AG08395 (cell line): ENCODE results near the gene WAC.

Experiments used
- DNase-seq: peaks from one replicate; pipeline ENCODE4 v3.0.0; 2012; ENCODE audit warnings: mixed read lengths, low spot score

WAC gene

GRCh38 chr10:28533571-28534304 is 820 bp downstream of the WAC start:
- DNase-seq: peak; percentile 55

GRCh38 chr10:28535846-28536245 is 2.9 kb downstream of the WAC start:
- no peak for DNase-seq

GRCh38 chr10:28538595-28538994 is 5.7 kb downstream of the WAC start:
- no peak for DNase-seq

GRCh38 chr10:28540145-28540544 is 7.2 kb downstream of the WAC start:
- DNase-seq: no peak

- DNase-seq: no peak
These were observed 8.9 kb downstream of the WAC start for GRCh38 chr10:28541717-28542365.

- no peak for DNase-seq
These were observed 9.8 kb downstream of the WAC start for GRCh38 chr10:28542728-28543127.

GRCh38 chr10:28544058-28544457 is 11.1 kb downstream of the WAC start:
- no peak for DNase-seq

GRCh38 chr10:28545967-28546644 is 13.2 kb downstream of the WAC start:
- no peak for DNase-seq

- DNase-seq: no peak
These were observed 16.0 kb downstream of the WAC start for GRCh38 chr10:28548781-28549498.

- DNase-seq: no peak
These were observed 18.2 kb downstream of the WAC start for GRCh38 chr10:28551086-28551485.

- DNase-seq: no peak
These were observed 19.9 kb downstream of the WAC start for GRCh38 chr10:28552775-28553174.

- DNase-seq: no peak
These were observed 21.1 kb downstream of the WAC start for GRCh38 chr10:28554009-28554408.

GRCh38 chr10:28554952-28555351 is 22.0 kb downstream of the WAC start:
- no peak for DNase-seq

GRCh38 chr10:28555358-28555757 is 22.4 kb downstream of the WAC start:
- DNase-seq: no peak

GRCh38 chr10:28556142-28556541 is 23.2 kb downstream of the WAC start:
- DNase-seq: no peak

GRCh38 chr10:28558186-28558585 is 25.3 kb downstream of the WAC start:
- no peak for DNase-seq

- no peak for DNase-seq
These were observed 26.1 kb downstream of the WAC start for GRCh38 chr10:28558923-28559508.

- no peak for DNase-seq
These were observed 26.7 kb downstream of the WAC start for GRCh38 chr10:28559618-28560017.

- DNase-seq: no peak
These were observed 27.7 kb downstream of the WAC start for GRCh38 chr10:28560617-28561016.

GRCh38 chr10:28561531-28561930 is 28.6 kb downstream of the WAC start:
- no peak for DNase-seq

- no peak for DNase-seq
These were observed 32.0 kb downstream of the WAC start for GRCh38 chr10:28564905-28565304.

GRCh38 chr10:28566458-28567015 is 33.6 kb downstream of the WAC start:
- no peak for DNase-seq
